Caco-2 (cell line): Measurements from ENCODE around the gene PPP1R3D. TPM values are rescaled to one million over a fixed set of nuclear protein-coding genes. Genes with fewer than 3 reads are reported as not detected.
A peak's percentile ranks its signal among the peaks of the same experiment; 100 is the strongest.

Experiments
- BruUV-seq: library from RNA; stranded (reverse); fragments of 400-500 nt; replicated peaks from 2 replicates; lab custom pipeline; 2021; lab: Mats Ljungman, UMichigan
- CTCF ChIA-PET: fragments of 300-600 bp; sonication (Branson Sonifier 250); formaldehyde crosslinking; loops from one replicate; lab custom pipeline; 2022; ENCODE audit warnings: antibody characterized with exemption; lab: Charles Lee
- POLR2A ChIA-PET: fragments of 300-600 bp; sonication (Branson Sonifier 250); formaldehyde crosslinking; loops from one replicate; lab custom pipeline; 2022; ENCODE audit warnings: antibody characterized with exemption; lab: Charles Lee
- DNase-seq, 2 experiments: peaks; one replicate each; pipeline versions ENCODE4 v3.0.0 to v3.0.0-alpha.2; 2020 to 2022
- H3K27me3 ChIP-seq: replicated peaks from 2 replicates; pipeline ENCODE4 v1.6.0; 2011; ENCODE audit warnings: low read length; ENCODE audit not compliant: control insufficient read depth, insufficient read depth
- H3K36me3 ChIP-seq: 2 replicates; pipeline ENCODE4 v1.5.1; 2011; ENCODE audit warnings: low read length; ENCODE audit not compliant: control insufficient read depth, insufficient read depth
- H3K4me1 ChIP-seq: fragments of 250-450 bp; sonication (Bioruptor Pico); 2 replicates; pipeline ENCODE4 v1.5.1; 2020; ENCODE audit warnings: mild to moderate bottlenecking
- H3K4me3 ChIP-seq: 2 replicates; pipeline ENCODE4 v1.5.1; 2011; ENCODE audit warnings: low read depth, mild to moderate bottlenecking, control low read depth, low read length
- H3K9me3 ChIP-seq: fragments of 250-450 bp; sonication (Bioruptor Pico); 2 replicates; pipeline ENCODE4 v1.5.1; 2020; ENCODE audit warnings: mild to moderate bottlenecking, moderate library complexity
- H3K27ac Mint-ChIP-seq: one replicate; pipeline ENCODE4 v1.8.0; 2022; ENCODE audit warnings: mixed read lengths; ENCODE audit not compliant: unreplicated experiment
- H3K27me3 Mint-ChIP-seq: one replicate; pipeline ENCODE4 v1.8.0; 2022; ENCODE audit warnings: mixed read lengths; ENCODE audit not compliant: insufficient read depth, unreplicated experiment
- H3K36me3 Mint-ChIP-seq: one replicate; pipeline ENCODE4 v1.8.0; 2022; ENCODE audit warnings: mild to moderate bottlenecking, mixed read lengths; ENCODE audit not compliant: insufficient read depth, unreplicated experiment
- H3K4me1 Mint-ChIP-seq: one replicate; pipeline ENCODE4 v1.8.0; 2022; ENCODE audit warnings: low read depth, mixed read lengths; ENCODE audit not compliant: unreplicated experiment
- H3K4me3 Mint-ChIP-seq: one replicate; pipeline ENCODE4 v1.8.0; 2022; ENCODE audit warnings: mild to moderate bottlenecking, moderate library complexity, mixed read lengths; ENCODE audit not compliant: unreplicated experiment
- H3K9me3 Mint-ChIP-seq: one replicate; pipeline ENCODE4 v1.8.0; 2022; ENCODE audit warnings: mixed read lengths; ENCODE audit not compliant: unreplicated experiment
- CTCF ChIP-seq, 2 experiments: fragments of 200-600 bp in 1 of 2; IDR thresholded peaks; 1 replicate in 1 of 2; 2 replicates in 1 of 2; pipeline versions ENCODE4 v1.5.1 to v1.8.0; 2011 to 2022; ENCODE audit warnings: antibody characterized with exemption in 1 of 2, control low read depth in 1 of 2, inconsistent platforms in 1 of 2, low read depth in 1 of 2, low read length in 1 of 2, mild to moderate bottlenecking in 1 of 2, moderate library complexity in 1 of 2; ENCODE audit not compliant: insufficient read depth in 1 of 2, severe bottlenecking in 1 of 2, unreplicated experiment in 1 of 2
- intact Hi-C: fragments of 100-400 bp; cut with micrococcal nuclease; formaldehyde crosslinking; loops from one replicate; pipeline ENCODE4 v1.10.0; 2022; ENCODE audit not compliant: unreplicated experiment
- total RNA-seq: library from RNA; stranded (reverse); gene quantifications from 2 replicates; pipeline ENCODE4 v1.2.3, GENCODE V29; 2022

Gene PPP1R3D
- total RNA-seq, 1 experiment from 2014 or later, result 10.4 TPM

- Histone ChIP-seq H3K4me3 (no peak overlapping the region), H3K36me3 (no peaks in the 10 kb centered on the region), H3K4me1 (peaks cover 5% of the 10 kb centered on the region; the same call in 1 of the 2 replicates), H3K27me3 (no peaks in the 10 kb centered on the region), H3K9me3 (no peaks in the 10 kb centered on the region)
- intact Hi-C loops, result loop anchor here (5.0 kb wide), 1 partner anchor 40 kb away; no protein-coding TSS in a partner anchor
- BruUV-seq, result no TSS peak
- no peak for DNase-seq
- H3K27me3 Mint-ChIP-seq, result no peaks in the 10 kb centered on the region
- no peak overlapping the region for H3K27ac Mint-ChIP-seq
- peaks cover 6% of the 10 kb centered on the region for H3K4me1 Mint-ChIP-seq
- H3K9me3 Mint-ChIP-seq, result peaks cover 9% of the 10 kb centered on the region
- ChIA-PET POLR2A (interaction anchor here (0.7 kb wide), 1 partner anchor 60 kb away, joined by 4 read pairs; no protein-coding TSS in a partner anchor), CTCF (interaction anchor here (0.7 to 2.8 kb wide), 3 partner anchors 32 to 70 kb away, joined by 3 to 27 read pairs (median 8); no protein-coding TSS in a partner anchor)
- no peak for TF ChIP-seq CTCF (IDR thresholded peaks at IDR 0.05; ENCODE audit: insufficient read depth in 1 of 2, low read depth in 1 of 2, low read length in 1 of 2, severe bottlenecking in 1 of 2, unreplicated experiment in 1 of 2)
- no peak overlapping the region for H3K4me3 Mint-ChIP-seq
- no peaks in the 10 kb centered on the region for H3K36me3 Mint-ChIP-seq
Measured at GRCh38 chr20:59987135-59987534, 47.0 kb upstream of the PPP1R3D start.

GRCh38 chr20:59985864-59986263 is 45.8 kb upstream of the PPP1R3D start:
- POLR2A ChIA-PET, result no interaction called here
- H3K9me3 Mint-ChIP-seq, result peaks cover 9% of the 10 kb centered on the region
- no peaks in the 10 kb centered on the region for H3K4me1 ChIP-seq
- peak; percentile 76 to 83 for DNase-seq
- BruUV-seq, result no TSS peak
- TF ChIP-seq CTCF (IDR thresholded peaks at IDR 0.05; ENCODE audit: insufficient read depth in 1 of 2, low read depth in 1 of 2, low read length in 1 of 2, severe bottlenecking in 1 of 2, unreplicated experiment in 1 of 2), result peak; percentile 93 to 94
- peaks cover 6% of the 10 kb centered on the region for H3K4me1 Mint-ChIP-seq
- H3K9me3 ChIP-seq, result no peaks in the 10 kb centered on the region
- H3K27me3 Mint-ChIP-seq, result no peaks in the 10 kb centered on the region
- intact Hi-C loops, result loop anchor here (1.0 to 5.0 kb wide), 2 partner anchors 39 to 64 kb away; no protein-coding TSS in a partner anchor
- CTCF ChIA-PET, result interaction anchor here (1.1 to 2.8 kb wide), 4 partner anchors 30 to 72 kb away, joined by 3 to 27 read pairs (median 6); no protein-coding TSS in a partner anchor
- no peaks in the 10 kb centered on the region for H3K27me3 ChIP-seq
- no peak overlapping the region for H3K4me3 ChIP-seq
- no peaks in the 10 kb centered on the region for H3K36me3 Mint-ChIP-seq
- H3K36me3 ChIP-seq, result no peaks in the 10 kb centered on the region
- no peak overlapping the region for H3K4me3 Mint-ChIP-seq
- H3K27ac Mint-ChIP-seq, result no peak overlapping the region

- POLR2A ChIA-PET, result no interaction called here
- BruUV-seq, result no TSS peak
- Histone ChIP-seq H3K36me3 (no peaks in the 10 kb centered on the region), H3K4me1 (no peaks in the 10 kb centered on the region), H3K4me3 (no peak overlapping the region), H3K27me3 (no peaks in the 10 kb centered on the region), H3K9me3 (no peaks in the 10 kb centered on the region)
- H3K27me3 Mint-ChIP-seq, result no peaks in the 10 kb centered on the region
- no peak for DNase-seq
- H3K4me1 Mint-ChIP-seq, result peaks cover 6% of the 10 kb centered on the region
- H3K9me3 Mint-ChIP-seq, result peaks cover 7% of the 10 kb centered on the region
- TF ChIP-seq CTCF (IDR thresholded peaks at IDR 0.05; ENCODE audit: insufficient read depth in 1 of 2, low read depth in 1 of 2, low read length in 1 of 2, severe bottlenecking in 1 of 2, unreplicated experiment in 1 of 2), result no peak
- no peaks in the 10 kb centered on the region for H3K36me3 Mint-ChIP-seq
- CTCF ChIA-PET, result interaction anchor here (0.6 to 2.8 kb wide), 5 partner anchors 30 to 72 kb away, joined by 3 to 27 read pairs (median 4); no protein-coding TSS in a partner anchor
- intact Hi-C loops, result loop anchor here (5.0 kb wide), 1 partner anchor 38 kb away; no protein-coding TSS in a partner anchor
- no peak overlapping the region for H3K4me3 Mint-ChIP-seq
- H3K27ac Mint-ChIP-seq, result peak overlapping the region; percentile 29
Measured at GRCh38 chr20:59985164-59985563, 45.1 kb upstream of the PPP1R3D start.
